CD4-positive, alpha-beta T cell treated with Interleukin-6 at 100 ng/mL for 8 hours (primary cell): ENCODE results near the gene JMY.

ENCODE experiments used
- DNase-seq: peaks from one replicate; pipeline ENCODE4 v3.0.0-alpha.2; 2020; ENCODE audit warnings: mixed read lengths, low spot score

JMY gene, protein sequence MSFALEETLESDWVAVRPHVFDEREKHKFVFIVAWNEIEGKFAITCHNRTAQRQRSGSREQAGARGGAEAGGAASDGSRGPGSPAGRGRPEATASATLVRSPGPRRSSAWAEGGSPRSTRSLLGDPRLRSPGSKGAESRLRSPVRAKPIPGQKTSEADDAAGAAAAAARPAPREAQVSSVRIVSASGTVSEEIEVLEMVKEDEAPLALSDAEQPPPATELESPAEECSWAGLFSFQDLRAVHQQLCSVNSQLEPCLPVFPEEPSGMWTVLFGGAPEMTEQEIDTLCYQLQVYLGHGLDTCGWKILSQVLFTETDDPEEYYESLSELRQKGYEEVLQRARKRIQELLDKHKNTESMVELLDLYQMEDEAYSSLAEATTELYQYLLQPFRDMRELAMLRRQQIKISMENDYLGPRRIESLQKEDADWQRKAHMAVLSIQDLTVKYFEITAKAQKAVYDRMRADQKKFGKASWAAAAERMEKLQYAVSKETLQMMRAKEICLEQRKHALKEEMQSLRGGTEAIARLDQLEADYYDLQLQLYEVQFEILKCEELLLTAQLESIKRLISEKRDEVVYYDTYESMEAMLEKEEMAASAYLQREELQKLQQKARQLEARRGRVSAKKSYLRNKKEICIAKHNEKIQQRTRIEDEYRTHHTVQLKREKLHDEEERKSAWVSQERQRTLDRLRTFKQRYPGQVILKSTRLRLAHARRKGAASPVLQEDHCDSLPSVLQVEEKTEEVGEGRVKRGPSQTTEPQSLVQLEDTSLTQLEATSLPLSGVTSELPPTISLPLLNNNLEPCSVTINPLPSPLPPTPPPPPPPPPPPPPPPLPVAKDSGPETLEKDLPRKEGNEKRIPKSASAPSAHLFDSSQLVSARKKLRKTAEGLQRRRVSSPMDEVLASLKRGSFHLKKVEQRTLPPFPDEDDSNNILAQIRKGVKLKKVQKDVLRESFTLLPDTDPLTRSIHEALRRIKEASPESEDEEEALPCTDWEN

DNA sequence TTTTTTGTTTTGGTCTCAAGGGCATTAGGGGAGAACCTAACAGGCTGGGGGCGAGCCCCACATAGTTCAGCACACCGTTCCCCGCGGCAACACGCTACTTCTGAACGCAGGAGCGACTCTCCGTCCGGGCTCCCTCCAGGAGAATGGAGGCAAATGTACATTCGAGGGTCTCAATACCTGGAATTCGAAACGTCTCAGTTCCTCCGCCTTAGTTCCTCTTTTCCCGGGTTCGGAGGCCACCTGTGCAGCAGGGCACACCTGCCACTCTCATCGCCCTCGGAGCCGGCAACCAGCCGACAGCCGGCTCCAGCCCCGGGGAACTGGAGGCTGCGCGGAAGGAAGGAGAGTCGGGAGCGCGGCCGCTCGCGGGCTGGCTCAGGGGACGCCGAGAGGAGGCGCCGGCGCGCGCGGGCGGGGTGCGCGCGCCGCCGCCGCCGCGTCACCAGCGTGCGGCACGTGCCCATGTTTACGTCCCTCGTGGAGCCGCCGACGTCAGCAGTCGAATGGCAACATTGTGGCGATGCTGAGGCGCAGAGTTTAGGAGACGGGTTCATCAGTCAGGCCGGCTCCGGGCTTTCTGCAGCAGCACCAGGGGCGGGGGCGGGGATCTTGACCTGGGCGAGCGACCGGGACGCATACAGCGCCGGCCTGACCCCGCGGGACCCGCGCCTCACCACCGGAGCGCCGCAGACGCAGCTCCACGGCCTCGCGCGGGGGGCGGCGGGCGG lies at the start of gene JMY:
Gene JMY, plus strand, starts transcription at position 498 of the 728 bp plus-strand sequence. CDS start 520 bp downstream, outside the sequence.
- DNase-seq: peak; percentile 82

DNA sequence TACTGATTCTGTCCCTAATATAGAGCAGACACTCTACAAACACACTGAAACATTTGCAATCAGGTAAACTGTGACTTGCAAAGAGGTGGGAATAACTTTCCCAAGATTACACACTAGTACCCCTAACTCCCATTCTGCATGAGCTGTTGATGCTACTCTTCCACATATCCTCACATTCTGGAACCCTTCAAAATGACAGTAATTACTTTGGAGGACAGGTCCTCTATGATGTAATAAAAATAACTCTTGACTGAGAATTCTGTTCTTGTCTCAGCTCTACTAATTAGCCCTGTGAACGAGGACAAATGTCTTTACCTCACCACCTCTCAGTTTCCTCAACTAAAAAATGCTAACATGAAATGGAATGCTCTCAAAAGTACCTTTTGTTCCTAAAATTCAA lies 49.5 kb upstream of the JMY start:
- DNase-seq: no peak

DNA sequence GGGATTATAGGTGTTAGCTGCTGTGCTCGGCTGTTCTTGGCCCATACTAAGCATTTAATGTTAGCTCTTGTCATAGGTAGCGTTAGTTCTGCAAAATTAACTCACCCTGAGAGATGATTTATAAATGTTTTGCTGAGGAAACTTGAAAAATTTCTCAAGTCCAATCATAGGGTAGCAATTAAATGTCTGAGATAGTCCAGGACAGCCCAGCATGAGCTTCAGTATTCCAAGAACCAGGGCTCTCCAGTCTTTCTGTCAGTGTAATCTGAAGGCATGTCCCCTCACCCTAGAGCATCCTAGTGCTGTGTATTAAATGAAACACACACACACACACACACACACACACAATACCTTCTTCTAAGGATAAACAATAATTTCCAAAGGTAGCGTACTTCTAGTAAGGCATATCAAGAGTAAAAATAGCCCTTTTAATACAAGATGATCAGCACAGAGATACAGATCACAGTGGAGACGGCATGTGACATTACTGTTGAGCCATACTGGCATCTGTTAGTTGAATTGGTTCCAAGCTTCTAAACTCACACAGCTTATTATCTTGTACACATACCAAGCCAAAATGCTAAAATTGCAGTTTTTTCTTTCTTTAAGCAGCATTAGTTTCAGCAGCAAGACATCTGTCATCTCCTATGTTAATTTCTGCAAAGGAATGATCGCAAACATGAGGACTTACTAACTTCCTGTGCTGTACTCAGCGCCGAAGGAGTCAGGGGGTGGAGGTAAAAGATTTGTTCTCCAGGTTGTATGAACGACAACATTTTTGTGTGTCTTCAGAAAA lies 46.3 kb upstream of the JMY start:
- DNase-seq: no peak

DNA sequence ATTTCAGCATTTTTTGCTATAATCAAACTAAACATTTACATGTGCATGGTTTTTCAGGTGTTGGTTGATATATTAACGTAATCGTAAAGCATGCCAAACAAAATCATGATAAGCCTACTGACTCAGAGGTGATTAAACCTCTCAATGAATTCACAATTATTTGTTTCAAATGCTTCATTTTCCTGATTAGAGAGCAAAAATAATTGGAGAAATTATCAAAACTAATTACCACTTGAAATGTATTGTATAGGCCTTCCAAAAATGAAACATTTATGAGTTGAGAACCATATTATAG lies 45.7 kb upstream of the JMY start:
- no peak for DNase-seq

DNA sequence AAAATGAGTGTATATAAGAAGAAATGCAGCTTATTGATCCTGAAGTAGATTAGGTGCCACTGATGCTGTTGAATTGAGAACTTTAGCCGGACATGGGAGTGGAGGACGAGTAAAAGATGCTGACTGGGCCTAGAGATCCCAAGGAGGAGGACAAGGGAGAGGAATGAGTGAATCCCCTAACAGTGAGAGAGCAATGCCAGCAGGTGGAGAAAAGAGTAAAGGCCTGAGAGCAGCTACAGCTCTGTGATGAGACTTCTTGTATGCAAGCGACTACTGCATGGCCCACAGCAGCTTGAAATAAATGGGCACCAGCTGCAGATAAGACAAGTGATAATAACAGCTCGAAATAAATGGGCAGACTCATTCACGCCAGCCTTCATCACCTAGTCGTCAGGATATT lies 44.5 kb upstream of the JMY start:
- no peak for DNase-seq

DNA sequence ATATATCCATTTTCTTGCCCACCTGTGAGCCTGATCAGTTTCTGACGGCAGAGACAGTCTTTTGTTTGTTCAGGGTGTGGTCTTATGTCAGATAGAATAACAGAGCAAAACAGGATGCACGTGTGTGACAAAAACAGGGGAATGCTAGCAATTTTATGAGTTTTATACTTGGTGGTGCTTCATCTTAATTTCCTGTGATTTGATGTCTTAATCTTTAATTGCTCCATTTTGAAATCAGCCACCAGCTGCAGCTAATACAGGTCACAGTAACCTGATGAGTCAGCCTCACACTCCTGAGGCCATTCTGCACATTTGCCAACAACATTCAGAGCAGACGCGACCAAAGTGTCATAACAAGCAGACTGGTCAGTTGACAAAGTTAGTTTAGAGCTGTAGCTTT lies 42.3 kb upstream of the JMY start:
- DNase-seq: no peak

DNA sequence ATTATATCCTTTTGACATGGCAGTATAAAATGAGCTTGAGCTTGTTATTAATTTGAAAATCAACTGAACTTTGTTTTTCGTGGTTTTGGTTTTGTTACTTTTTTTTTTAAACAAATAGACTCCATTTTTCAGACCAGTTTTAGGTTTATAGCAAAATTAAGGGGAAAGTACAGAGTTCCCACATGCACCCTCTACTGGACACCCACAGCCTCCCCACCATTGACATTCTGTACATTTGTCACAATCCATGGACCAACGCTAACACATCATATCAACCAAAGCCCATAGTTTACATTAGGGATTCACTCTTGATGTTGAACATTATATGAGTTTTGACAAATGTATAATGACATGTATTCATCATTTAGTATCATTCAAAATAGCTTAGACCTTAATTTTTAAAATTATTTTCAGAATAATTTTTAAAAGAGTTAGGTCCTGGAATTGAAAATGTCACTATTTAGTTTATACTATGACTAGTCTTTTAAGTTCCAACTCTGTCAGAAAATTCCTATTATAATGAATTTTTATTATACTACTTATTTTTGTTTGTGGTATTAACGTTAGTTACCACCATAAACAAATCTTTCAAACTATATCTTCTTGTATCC lies 35.3 kb upstream of the JMY start:
- no peak for DNase-seq

DNA sequence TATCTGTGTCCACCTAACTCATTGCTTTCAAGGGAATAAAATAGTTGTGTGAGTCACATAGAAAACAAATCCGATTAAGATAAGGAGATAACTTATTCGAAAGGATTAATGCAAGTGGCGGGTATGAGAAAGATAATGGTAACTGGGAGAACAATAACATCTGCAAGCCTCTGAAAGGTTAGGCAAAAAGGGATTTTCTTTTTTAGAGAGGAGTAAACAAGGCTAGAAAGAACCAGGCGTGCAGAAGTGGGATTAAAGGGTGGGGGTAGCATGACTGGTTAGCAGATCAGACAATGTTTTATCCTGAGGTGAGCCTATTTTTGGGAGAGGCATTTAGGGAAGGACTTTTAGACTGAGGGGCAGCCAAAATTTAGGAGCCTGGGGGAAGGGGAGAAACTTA lies 34.7 kb upstream of the JMY start:
- DNase-seq: no peak

DNA sequence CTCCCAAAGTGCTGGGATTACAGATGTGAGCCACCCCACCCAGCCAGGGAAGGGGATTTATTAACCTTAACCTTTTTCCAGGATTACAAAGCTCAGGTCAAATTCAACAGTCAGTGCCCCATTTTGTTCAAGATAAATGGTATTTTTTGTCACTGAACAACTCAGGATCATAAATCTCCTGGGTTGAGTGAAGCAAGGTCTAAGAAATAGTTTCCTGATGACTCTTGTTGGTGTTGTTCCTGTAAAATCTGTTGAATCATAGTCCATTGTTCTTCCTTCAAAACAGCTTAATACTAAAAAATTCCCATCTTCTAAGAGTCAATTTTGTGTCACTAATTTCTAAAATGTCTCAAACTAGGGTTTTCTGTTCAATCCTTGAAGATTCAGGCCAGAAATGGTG lies 33.9 kb upstream of the JMY start:
- DNase-seq: no peak

DNA sequence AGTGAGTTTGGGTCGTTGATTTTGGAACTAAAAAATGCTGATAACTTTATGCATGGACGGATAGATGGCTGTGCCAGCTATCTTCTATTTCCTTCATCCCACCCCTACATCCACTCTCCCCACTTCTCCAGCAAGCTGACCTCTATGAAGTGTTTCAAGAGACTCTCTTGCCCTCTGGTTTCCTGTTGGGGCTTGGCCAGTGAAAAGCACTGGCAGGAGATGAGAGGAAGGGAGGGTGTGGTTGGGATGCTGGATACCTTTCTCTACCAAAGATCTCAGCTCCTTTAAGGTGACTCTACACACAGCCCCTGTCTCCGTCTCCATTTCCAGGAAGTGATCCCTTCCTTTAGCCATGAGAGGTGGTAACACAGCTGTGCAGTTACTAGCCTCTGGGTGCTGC lies 30.0 kb upstream of the JMY start:
- DNase-seq: no peak

DNA sequence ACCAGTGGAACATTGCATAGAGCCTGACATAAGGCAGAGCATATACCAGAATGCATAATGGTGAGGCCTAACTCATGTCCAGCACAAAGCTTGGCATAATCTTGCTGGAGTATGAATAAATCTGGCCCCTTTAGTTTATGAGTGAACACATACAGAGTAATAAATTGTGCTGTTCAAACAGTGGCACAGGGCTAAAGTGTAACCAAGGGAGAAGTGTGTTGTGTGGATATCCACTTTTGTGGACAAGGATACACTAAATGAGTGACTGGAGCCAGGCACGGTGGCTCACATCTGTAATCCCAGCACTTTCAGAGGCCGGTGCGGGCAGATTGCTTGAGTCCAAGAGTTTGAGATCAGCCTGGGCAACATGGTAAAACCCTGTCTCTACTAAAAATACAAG lies 29.4 kb upstream of the JMY start:
- no peak for DNase-seq

DNA sequence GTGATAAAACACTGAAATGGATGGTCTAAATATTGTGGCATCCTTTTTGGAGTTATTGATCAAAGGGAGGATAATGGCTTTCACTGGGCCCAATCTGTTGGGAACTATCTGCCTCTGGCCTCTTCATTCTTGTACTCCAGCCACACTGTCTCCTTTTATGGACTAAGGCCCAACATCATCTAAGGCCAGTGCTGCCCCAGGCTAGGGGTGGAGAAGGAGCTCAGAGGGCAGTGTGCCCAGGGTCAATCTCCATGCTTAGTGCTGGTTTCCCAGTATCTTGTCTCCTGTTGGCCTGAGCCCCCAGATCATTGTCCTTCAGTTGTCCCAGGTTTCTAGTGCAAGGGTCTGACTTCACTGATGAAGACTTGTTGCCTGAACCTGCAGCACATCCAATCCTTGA lies 26.4 kb upstream of the JMY start:
- DNase-seq: no peak

DNA sequence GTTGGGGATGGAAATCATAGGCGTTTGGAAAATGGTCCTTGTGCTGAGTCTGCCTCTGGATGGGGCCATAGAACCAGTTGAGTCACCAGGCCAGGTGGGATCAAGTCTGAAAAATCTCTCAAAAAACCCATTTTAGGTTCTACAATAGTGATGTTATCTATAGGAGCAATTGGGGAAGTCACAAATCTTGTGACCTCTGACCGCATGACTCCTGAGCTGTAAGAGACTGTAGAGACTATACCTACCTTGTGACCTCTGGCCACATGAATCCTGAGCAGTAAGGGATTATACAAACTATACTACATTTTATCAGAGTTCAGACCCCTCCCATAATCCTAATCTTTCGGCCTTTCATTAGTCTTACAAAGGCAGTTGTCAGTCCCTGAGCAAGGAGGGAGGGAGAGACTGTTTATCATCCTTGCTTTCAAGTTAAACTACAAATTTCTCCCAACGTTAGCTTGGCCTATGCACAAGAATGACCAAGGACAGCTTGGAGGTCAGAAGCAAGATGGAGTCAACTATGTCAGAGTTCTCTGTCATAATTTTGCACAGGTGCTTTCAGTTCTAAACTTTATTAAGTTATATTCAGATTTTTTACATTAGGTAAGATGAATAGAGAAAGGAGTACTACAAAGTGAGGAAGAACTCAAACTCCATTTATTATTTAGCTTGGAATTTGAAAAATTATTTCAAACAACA lies 11.5 kb upstream of the JMY start:
- DNase-seq: no peak

DNA sequence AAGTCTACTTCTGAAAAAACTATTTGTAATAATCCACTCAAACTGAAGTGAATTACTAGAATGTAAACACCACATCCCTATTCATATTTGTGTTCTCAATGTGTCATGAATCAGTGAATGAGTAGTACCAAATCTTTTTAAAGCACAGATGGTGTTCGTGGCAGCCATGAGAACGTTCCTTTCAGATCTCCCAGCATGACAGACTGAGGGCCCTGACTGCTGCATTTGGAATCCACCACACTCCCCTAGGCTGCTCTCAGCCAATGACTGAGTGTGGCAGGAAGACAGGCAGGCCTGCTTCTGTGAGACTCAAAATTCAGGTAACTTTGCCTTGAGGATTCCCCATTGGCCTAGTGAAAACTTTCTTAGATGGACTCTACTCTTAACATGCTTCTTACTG lies 10.9 kb upstream of the JMY start:
- DNase-seq: no peak

DNA sequence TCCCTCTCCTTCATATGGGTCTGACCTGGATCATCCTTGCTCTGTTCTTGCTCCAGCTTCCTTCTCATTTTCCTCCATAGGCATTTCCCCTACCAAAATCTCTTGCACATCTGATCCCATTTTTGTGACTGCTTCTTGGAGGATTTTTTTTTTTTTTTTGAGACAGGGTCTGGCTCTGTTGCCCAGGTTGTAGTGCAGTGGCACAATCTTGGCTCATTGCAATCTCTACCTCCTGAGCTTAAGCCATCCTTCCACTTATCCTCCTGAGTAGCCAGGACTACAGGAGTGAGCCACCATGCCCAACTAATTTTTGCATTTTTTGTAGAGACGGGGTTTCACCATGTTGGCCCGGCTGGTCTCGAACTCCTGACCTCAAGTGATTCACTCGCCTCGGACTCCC lies 10.5 kb upstream of the JMY start:
- DNase-seq: no peak

DNA sequence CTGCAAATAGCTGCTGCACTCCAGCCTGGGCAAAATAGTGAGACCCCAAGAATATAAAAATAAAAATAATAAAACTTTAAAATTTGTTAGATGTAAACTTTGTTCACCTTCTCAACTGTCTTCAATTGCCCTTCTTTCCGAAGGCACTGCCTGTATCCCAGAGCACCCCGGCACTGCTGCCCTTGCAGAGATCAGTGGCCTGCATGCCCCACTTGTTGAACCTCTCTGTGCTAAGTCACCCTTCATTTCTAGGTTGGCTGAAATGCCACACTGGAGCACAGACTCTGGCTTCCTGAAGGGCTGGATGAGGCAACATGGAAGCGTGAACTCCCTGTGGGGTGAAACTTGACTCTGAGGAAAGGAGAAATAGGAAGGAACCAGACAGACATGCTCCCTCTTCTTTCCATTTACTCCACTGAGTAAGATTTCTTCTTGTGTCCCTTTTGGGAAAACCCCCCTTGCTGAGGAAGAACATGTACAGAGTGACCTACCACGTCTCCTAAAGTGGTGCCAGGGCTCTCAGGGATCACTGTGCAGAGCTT lies 8.4 kb upstream of the JMY start:
- DNase-seq: no peak

DNA sequence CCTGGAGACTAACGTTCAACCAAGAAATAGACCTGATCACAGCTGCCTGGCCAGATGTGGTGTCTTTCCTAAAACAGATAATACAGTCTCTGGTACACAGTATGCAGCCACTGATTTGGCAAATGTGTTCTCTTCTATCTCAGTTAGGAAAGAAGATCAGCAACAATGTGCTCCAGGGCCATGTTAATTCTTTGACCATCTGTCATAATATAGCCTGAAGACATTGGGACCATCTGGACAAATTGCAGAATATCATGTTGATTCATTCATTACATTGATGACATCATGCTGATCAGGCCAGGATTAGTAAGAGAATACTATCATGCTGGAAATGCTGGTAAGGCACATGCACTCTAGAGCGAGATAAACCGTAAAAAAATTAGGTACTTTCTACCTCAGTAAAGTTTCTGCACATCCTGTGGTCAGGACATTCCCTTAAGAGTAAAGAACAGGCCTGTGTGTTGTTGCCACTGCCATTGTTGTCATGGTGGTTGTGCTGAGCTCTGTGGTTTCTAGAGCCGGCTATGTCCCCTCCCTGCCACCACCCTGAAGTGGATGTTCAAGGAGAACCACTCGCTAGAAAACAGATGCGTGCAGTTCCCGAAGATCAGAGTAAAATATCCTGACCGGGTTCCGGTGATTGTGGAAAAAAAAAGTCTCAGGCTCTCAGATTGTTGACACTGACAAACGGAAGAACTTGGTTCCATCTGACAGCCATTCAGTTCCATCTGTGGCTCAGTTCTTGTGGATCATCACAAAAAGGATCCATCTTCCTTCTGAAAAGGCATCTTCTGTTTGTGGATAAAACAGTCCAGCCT lies 6.4 kb upstream of the JMY start:
- DNase-seq: peak; percentile 4

DNA sequence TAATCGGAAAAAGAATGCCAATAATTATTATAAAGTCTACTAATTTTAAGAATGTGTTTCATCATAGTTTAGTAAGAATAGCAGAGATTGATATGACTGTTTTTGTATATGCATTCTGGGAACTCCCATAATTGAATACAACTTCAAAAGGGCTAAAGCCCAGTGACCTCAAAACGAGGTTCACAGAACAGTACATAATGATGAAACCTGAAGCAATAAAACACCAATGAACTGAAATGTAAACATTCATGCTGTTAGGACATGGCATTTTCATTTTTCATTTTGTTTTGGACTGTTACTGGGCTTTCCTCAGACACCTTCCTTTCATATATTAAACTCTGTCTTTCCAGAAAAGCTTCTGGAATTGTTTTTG lies 684 bp upstream of the JMY start:
- no peak for DNase-seq

DNA sequence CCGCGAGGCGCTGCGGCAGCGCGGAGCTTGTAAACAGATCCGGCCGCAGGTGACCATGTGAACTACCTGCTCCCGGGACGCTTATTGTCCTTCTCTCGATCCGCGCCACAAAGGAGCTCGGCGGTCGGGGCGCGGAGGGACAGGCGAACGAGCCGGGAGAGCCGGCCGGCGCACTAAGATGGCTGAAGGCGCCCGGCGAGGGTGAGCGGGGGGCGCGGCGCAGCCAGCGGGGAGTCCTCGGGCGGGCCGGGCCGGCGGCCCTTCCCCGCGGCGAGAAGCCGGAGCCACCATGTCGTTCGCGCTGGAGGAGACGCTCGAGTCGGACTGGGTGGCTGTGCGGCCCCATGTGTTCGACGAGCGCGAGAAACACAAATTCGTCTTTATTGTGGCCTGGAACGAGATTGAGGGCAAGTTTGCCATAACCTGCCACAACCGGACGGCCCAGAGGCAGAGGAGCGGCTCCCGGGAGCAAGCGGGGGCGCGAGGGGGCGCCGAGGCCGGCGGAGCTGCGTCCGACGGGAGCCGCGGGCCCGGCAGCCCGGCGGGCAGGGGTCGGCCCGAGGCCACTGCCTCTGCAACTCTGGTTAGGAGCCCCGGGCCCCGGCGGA lies 535 bp downstream of the JMY start:
- peak; percentile 6 for DNase-seq
